CD4-positive, alpha-beta T cell treated with Interleukin-2 at 100 ng/mL for 4 hours (primary cell): ENCODE data around the gene FBXO9.
"Not testable (repeated sequence)": the region's sequence is repeated elsewhere in the genome, so short reads cannot be mapped to it uniquely, and the experiment has no call there.

Experiments used
- DNase-seq: peaks from one replicate; pipeline ENCODE4 v3.0.0-alpha.2; 2020; ENCODE audit warnings: low spot score

FBXO9 gene

GRCh38 chr6:53048431-53049195, 16.6 kb upstream of the FBXO9 start:
- peak; percentile 49 for DNase-seq

GRCh38 chr6:53049415-53049814, 15.8 kb upstream of the FBXO9 start:
- DNase-seq, result no peak

- not testable (repeated sequence) for DNase-seq
These were observed 13.1 kb upstream of the FBXO9 start for GRCh38 chr6:53052152-53052551.

- DNase-seq, result no peak
These were observed 10.7 kb upstream of the FBXO9 start for GRCh38 chr6:53054532-53054931.

- no peak for DNase-seq
These were observed 9.3 kb upstream of the FBXO9 start for GRCh38 chr6:53055873-53056272.

- DNase-seq, result no peak
These were observed 8.9 kb upstream of the FBXO9 start for GRCh38 chr6:53056273-53056672.

GRCh38 chr6:53058388-53059195, 6.6 kb upstream of the FBXO9 start:
- peak; percentile 32 for DNase-seq

GRCh38 chr6:53059648-53060589, 5.3 kb upstream of the FBXO9 start:
- DNase-seq, result no peak

GRCh38 chr6:53062169-53062539, 3.0 kb upstream of the FBXO9 start:
- DNase-seq, result no peak

- not testable (repeated sequence) for DNase-seq
These were observed 949 bp upstream of the FBXO9 start for GRCh38 chr6:53064255-53064654.

- DNase-seq, result peak; percentile 98
These were observed 408 bp upstream of the FBXO9 start for GRCh38 chr6:53064726-53065265.

GRCh38 chr6:53066077-53066417, 843 bp downstream of the FBXO9 start:
- DNase-seq, result peak; percentile 12

GRCh38 chr6:53066874-53067706, 1.9 kb downstream of the FBXO9 start:
- no peak for DNase-seq

- no peak for DNase-seq
These were observed 2.7 kb downstream of the FBXO9 start for GRCh38 chr6:53067849-53068361.

- no peak for DNase-seq
These were observed 4.2 kb downstream of the FBXO9 start for GRCh38 chr6:53069427-53069826.

GRCh38 chr6:53070806-53071205, 5.6 kb downstream of the FBXO9 start:
- no peak for DNase-seq

GRCh38 chr6:53074347-53074746, 9.1 kb downstream of the FBXO9 start:
- DNase-seq, result no peak

- no peak for DNase-seq
These were observed 15.6 kb downstream of the FBXO9 start for GRCh38 chr6:53080813-53081212.

GRCh38 chr6:53086302-53086701, 21.1 kb downstream of the FBXO9 start:
- no peak for DNase-seq

- DNase-seq, result no peak
These were observed 24.7 kb downstream of the FBXO9 start for GRCh38 chr6:53089948-53090347.

GRCh38 chr6:53090576-53090975, 25.4 kb downstream of the FBXO9 start:
- no peak for DNase-seq
